Amniotic epithelial cell (primary cell): ENCODE results near the gene MYL6B.
"Not testable (repeated sequence)": the region's sequence is repeated elsewhere in the genome, so short reads cannot be mapped to it uniquely, and the experiment has no call there.

ENCODE experiments used
- DNase-seq: peaks from one replicate; pipeline ENCODE4 v3.0.0-alpha.2; 2010; ENCODE audit warnings: low read depth

MYL6B gene

DNA sequence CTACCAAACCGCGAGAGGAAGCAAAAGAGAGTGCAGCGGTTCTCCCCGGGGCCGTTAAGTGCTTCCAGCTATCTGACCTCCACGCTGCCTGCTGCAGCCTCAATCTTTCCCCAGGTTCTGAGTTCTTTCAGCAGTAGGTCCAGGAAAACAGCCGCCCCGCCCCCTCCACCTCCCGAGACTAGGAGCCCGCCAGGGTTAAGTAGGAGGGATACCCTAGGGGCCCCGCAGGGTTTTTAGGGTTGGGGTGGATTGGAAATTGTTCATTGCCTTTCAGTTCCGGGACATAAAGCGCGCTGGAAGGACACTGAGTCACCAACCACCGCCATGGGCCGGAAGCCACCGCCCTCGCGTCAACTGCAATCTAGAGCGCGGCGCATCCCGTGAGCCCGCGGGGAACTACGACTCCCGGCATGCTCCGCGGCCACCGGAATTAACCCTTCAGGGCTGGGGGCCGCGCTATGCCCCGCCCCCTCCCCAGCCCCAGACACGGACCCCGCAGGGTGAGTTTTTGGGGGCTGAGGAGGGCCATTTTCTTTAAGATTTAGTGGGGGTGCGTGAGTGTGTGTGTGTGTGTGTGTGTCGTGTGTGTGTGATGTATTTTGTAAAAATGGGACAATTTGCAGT, at the start of gene MYL6B:
Gene MYL6B, plus strand, starts transcription at position 456 of the 624 bp plus-strand sequence. CDS start 1,332 bp downstream, outside the sequence.
- peak; percentile 85 for DNase-seq

DNA sequence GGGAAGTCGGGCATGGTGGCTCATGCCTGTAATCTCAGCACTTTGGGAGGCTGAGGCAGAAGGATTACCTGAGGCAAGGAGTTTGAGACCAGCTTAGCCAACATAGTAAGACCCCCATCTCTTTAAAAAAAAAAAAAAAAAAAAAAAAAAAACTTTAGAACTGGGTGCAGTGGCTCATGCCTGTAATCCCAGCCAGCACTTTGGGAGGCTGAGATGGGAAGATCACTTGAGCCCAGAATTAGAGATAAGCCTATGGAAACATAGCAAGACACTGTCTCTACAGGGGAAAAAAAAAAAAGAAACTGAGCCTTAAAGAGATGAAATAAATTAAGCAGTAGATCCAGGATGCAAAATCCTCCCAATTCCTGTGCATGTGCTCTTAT, 49.7 kb upstream of the MYL6B start:
- no peak for DNase-seq

DNA sequence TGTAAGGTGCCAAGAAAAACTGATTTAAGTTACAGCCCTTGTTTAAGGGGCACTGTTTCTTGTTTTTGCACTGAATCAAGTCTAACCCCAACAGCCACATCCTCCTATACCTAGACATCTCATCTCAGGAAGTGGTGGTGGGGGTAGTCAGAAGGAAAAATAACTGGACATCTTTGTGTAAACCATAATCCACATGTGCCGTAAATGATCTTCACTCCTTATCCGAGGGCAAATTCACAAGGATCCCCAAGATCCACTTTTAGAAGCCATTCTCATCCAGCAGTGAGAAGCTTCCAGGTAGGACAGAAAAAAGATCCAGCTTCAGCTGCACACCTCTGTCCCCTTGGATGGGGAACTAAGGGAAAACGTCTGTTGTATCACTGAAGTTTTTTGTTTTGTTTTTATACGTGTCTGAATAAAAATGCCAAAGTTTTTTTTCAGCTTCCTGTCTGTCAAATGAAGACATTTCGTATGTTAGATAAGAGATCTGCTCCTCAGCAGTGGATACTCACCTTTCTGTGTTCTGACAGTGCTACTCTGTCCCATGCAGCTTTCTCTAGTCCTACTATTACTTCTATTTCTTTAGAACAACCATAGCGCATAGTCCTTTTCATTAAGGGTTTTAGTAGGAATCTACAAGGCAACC, 49.2 kb upstream of the MYL6B start:
- no peak for DNase-seq

DNA sequence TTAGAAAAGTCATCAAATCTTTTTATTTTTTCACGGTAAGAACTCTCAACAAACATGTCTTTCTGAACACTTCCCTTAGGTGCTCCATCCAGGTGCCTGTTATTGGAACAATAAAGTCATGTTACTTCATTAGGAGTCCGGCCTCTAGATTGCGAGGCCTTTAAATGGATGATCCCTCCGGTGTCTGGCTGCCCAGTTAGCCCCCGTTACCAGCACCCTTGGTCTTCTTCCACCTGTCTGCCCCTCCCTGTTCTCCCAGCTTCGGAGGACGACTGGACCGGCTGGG, 48.6 kb upstream of the MYL6B start:
- peak; percentile 22 for DNase-seq

DNA sequence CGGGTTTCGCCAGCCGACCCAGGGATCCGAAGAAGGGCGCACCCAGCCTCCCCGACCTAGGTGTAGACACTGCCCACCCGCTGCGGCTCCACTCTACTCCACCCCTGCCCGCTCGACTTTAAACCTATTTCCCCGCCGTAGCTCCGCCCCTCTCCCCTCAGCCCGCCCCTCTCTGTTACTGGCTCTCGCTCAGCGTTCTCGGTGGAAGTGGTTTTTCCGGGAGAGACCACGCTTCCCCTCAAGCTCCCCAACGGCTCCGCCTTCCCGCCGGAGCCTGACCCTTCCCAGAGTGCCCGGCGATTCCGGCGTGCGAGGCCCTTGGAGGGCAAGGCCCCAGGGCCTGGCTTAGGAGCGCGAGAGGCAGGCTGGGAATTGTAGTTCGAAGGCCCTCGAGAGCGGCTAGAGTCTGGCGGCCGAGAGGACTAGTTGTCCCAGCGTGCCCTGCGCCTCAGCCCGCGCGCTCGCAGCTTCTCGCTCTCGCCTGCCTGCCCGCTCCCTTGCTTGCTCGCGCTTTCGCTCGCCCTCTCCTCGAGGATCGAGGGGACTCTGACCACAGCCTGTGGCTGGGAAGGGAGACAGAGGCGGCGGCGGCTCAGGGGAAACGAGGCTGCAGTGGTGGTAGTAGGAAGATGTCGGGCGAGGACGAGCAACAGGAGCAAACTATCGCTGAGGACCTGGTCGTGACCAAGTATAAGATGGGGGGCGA, 48.1 kb upstream of the MYL6B start, which contains the start of gene PA2G4:
Gene PA2G4, plus strand, starts transcription at position 451 of the 706 bp plus-strand sequence. Its CDS starts 179 bp downstream, at position 630.
- DNase-seq, result peak; percentile 99

DNA sequence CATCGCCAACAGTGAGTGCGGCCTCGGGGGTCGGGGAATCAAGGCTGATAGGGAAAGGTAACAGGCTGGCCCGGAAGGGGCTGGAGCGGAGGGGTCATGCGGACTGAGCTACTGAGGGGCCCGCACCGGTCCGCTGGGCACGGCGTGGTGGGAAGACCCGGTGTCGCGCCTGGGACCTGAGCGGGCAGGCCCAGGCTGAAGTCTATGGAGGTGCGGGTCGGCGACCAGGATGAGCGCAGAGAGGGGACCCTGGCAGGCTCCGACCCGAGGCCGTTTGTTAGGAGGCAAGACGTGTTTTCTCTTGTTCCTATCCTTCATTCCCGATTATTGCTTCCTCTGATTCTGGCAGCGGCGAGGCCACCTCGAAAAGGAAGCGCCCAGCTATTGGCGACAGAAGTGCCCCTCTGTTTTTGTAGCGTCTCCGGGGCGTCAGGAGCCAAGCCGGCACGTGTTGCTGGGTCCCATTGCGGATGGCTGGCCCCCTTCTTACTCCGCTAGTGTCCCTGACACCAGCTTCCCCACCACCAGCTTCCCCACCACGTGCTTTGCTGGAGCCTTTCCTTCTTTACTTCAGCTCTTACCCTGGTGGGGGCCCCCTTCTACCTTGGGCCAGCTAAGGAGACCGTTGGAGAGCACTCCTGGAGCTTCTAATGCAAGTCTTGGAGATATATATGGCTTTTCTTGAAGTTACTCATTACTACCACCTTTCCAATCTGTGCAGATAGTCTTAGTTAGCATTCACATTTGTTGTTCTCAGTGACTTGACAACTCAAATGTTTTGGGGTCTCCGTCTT, 47.4 kb upstream of the MYL6B start:
- DNase-seq, result no peak

DNA sequence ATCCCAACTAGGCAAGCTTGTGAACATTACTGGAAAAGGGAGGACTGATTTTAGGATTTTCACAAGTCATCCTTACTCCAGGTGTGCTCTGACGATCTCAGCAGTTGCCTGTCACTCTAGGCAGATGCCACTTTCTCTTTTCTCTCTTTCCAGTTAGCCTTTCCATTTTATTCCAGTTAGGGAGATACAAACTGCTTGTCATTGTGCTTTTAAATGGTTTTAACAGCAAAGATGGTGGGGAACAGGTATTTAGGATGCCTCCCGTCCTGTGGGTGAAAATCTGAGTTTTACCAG, 46.8 kb upstream of the MYL6B start:
- DNase-seq, result no peak

DNA sequence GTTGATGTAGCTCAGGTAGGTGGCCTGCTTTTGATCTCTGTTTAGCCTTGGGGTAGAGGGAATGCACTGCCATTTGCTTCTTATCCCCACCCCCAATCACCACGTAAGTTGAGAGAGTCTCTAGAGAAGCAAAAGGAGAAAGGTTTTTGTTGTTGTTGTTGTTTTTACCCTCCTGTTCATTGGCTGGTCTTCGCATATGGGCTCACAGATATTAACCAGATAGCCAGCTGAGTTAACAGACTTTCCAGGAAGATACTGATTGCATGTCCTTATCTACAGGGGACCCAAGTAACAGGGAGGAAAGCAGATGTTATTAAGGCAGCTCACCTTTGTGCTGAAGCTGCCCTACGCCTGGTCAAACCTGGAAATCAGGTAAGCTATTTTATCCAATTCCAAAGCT, 45.1 kb upstream of the MYL6B start:
- DNase-seq, result no peak

DNA sequence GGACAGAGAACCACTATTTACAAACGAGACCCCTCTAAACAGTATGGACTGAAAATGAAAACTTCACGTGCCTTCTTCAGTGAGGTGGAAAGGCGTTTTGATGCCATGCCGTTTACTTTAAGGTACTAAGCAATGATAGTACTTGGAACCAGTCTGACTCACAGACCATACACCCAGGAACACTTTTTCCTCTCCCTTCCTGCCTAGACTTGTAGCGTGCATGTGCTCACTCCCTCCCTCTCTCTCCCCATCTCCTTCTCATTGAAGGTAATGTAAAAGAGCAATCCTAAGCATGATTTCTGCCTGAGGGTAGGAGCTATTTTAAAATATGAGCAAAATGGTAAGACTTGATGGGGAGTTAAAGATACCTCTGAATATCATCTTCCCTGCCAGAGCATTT, 41.8 kb upstream of the MYL6B start:
- DNase-seq, result no peak

DNA sequence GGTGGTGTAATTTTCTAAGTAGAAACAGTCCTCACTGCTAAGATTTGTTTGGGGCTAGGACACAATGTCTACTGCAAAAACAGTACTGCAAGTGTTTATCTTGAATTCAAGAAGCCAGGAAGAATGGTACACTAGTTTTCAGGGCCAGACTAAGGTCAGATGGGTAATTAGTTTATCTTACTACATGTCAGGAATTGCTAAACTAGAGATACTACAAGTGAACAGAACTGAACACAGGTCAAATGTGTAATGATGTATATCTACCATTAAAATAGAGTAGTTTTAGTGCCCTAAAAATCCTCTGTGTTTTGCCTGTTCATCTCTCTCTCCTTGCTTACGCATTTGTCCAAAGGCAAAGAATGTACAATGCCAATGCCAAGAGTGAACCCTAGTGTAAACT, 38.3 kb upstream of the MYL6B start:
- DNase-seq, result peak; percentile 29

DNA sequence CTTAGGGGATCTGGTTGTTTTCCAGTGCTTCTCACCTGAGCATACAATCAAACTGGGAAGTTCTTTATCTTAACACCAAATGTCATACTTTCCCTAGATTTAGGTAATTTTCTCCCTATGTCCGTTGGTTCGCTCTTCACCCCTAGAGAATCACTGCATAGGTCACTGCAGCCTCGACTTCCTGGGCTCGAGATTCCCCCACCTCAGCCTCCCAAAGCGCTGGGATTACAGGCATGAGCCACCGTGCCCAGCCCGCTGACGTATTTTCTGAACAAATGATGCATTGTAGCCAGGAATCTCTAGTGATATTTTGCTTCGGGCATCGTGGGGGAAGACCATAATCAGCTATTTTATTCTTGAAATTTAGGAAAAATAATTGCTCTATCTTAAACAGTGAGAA, 37.1 kb upstream of the MYL6B start:
- peak; percentile 31 for DNase-seq

DNA sequence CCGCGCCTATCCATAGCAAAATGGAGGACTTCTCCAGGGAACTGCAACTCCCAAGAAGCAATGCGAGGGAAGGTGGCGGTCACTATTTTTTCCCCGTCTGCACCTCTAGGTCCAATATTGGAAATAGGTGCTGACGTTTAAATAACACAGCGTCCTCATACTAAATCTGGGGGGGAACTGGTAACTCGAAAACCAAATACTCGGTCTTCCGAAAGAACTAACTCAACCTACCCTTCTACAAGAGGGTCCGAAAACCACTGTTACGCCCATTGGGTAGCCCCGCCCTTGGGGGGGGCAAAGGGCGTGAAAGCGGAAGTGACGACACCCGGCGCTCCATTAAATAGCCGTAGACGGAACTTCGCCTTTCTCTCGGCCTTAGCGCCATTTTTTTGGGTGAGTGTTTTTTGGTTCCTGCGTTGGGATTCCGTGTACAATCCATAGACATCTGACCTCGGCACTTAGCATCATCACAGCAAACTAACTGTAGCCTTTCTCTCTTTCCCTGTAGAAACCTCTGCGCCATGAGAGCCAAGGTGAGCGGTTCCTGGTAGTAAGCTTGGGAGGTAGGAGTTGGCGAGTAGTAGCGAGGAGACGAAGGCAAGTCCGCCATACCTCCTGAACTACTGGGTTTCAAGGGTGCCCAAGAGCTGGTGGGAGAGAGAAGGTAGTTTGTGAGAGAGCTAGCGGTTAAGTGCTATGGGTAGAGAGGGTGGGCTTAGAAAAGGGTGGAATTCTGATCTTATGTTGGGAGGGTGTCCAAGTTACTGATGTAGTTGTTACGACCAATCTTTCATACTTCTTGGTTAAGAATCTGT, 35.9 kb upstream of the MYL6B start, which contains the start of gene RPL41:
Gene RPL41, plus strand, starts transcription at position 367 of the 815 bp plus-strand sequence.
- peak; percentile 87 for DNase-seq

DNA sequence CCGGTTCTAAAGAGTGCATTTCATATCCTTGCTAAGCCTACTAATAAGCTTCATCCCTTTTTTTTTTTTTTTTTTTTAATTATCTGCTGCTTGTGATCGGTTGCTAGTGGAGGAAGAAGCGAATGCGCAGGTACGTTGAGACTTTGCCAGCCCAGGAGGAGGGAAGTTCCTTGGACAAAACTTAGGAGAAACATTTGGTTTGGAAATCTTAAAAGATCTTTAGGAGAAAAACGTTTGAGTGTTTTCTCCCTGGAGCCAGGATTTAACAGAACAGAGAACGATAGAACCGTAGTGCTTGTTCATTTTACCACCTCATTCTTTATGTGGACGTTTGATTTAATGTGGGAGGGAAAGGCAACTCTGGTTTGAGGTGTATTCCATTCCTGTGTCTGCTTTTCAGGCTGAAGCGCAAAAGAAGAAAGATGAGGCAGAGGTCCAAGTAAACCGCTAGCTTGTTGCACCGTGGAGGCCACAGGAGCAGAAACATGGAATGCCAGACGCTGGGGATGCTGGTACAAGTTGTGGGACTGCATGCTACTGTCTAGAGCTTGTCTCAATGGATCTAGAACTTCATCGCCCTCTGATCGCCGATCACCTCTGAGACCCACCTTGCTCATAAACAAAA, 35.2 kb upstream of the MYL6B start:
- DNase-seq, result not testable (repeated sequence)

DNA sequence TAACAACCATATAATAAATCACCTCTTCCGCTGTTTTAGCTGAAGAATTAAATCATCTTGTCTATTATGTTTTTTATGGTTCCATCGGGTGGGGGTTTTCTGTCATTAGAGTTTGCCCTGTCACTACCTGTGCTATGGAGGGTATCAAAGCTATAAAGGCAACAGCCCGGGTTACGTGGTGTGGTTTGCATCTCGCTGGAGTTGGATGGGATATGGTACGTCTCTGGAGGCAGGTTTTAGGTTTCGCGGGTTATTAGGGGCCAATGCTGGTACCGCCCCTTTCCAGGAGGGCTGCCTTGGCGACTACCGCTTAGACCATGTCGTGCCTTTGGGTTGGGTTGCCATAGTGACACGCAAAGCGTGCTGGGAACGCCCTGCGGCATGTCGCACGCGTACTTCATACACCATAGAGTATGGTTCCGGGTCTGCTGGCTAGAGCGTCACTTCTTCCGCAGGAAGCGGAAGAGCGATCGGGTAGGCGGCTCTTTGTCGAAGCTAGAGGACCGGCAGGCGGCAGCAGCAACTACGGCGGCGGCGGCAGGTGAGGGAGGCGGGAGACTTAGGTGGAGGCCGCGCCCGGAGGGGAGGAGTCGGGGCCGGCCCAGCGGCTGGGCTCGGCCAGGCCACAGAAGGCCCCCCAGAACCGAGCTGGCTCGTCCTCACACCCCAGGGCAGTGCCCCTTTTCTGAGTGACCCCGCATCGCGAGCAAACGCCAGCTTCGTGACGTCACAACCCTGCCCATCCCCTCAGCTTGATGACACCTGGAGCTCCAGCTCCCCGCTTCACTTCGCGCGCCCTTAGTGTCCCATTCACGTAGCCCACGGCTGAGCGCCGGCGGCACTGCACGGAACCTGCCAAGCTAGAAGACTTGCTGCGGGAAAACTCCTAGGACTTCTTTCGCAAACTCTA, 34.4 kb upstream of the MYL6B start, which contains the start of gene ZC3H10:
Gene ZC3H10, plus strand, starts transcription at position 489 of the 910 bp plus-strand sequence. CDS start 2,297 bp downstream, outside the sequence.
- peak; percentile 99 for DNase-seq

DNA sequence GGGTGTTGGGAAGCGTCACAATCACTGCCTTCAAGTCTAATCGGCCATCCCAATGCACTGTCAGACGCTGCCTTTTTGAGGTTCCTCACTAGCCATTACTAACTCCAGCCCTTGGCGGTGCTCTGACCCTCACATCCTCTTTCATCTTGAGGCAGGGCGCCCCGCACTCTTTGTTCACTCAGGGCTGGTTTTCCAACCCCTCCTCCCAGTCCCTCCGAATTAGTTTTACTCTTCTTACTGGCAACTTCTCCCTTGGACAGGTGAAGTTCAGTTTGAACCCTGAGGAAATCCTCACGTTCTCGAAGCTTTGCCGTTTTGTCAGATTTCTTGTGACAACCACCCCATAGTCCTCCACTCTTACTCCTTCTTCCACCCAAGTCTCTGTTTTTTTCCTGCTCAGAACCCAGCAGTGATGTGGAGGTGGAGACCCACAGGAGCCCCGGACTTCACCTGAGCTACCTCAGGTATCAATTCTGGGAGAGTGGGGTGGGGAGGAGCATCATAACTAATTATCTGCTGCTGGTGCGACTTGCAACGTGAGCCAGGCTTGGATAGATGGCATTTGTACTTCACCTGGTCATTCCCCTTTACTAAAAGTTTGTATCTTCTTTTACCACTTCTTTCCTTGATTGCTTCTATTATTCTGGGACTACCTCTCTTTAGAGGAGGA, 33.6 kb upstream of the MYL6B start:
- DNase-seq, result no peak

DNA sequence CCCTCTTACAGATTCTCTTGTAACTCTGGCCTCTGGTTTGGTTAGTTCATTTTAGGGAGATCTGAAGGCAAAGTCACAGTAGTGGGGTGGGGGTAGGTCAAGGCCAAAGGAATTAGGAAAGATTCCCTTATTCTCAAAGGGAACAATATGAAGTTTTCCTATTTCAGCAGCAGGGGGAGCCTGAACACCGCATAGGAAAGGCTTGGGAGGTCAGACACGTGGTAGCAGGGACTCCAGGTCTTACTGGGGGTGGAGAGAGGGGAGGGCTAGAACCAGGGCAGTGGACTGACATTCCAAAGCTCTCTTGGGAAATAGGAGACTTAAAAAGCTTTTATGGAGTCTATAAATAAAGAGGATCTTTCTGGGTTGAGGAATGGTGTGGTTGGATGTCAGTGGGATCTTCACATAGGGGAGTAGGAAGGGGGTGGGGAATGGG, 33.0 kb upstream of the MYL6B start:
- DNase-seq, result peak; percentile 97

DNA sequence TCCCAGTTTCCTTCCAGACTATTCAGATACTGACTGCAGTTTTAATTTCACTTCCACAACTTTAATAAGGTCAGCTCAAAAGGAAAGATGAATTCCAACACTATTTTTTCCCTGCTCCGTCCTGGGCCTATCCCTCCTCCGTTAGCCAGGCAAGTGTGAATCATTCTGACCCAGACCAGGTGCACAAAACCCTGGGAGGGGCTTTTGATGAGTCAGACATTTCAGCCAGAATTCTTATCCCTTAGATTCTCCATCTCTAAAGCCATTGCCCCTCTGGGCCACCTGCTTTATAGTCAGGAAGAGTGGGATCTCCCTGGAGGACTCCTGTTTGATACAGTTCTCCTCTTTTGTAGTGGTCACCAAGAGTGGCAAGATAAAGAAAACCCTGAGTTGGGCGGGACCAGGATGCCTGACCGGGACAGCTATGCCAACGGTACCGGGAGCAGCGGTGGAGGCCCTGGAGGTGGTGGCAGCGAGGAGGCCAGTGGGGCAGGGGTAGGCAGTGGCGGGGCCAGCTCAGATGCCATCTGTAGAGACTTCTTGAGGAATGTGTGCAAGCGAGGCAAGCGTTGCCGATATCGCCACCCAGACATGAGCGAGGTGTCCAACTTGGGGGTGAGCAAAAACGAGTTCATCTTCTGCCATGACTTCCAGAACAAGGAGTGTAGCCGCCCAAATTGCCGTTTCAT, 32.1 kb upstream of the MYL6B start:
- no peak for DNase-seq

DNA sequence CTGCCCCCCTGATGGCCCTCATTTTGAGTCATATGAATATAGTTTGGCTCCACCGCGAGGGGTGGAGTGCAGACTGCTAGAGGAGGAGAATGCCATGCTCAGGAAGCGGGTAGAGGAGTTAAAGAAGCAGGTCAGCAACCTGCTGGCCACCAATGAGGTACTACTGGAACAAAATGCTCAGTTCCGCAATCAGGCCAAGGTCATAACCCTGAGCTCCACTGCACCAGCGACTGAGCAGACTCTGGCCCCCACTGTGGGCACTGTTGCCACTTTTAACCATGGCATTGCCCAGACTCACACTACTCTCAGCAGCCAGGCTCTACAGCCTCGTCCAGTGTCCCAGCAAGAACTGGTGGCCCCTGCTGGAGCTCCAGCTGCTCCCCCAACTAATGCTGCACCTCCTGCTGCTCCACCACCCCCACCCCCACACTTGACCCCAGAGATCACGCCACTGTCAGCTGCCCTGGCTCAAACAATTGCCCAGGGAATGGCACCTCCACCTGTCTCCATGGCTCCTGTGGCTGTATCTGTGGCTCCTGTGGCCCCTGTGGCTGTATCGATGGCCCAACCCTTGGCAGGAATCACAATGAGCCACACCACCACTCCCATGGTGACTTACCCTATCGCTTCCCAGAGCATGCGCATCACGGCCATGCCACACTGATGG, 31.1 kb upstream of the MYL6B start:
- DNase-seq, result no peak
